SK-N-SH (cell line): ENCODE results near the gene MYO5C.

Experiments
- FOXJ3 ChIP-seq: sonication (generic); formaldehyde crosslinking; IDR thresholded peaks from 2 replicates; pipeline ENCODE4 v1.5.1; 2020; ENCODE audit warnings: mild to moderate bottlenecking, missing genetic modification reagents
- FOXM1 ChIP-seq: IDR thresholded peaks from 2 replicates; pipeline ENCODE4 v1.4.0; 2012; ENCODE audit warnings: low read depth, mild to moderate bottlenecking
- MEF2A ChIP-seq: IDR thresholded peaks from 2 replicates; pipeline ENCODE4 v1.4.0; 2012; ENCODE audit warnings: low read depth, borderline replicate concordance
- POLR2AphosphoS5 ChIP-seq: IDR thresholded peaks from 2 replicates; pipeline ENCODE4 v1.6.1; 2012; ENCODE audit warnings: low read depth, low read length
- REST ChIP-seq: IDR thresholded peaks from 2 replicates; pipeline ENCODE4 v1.6.1; 2012; ENCODE audit warnings: mild to moderate bottlenecking, low read depth, low read length, moderate library complexity
- RXRA ChIP-seq: IDR thresholded peaks from 2 replicates; pipeline ENCODE4 v1.4.0; 2012; ENCODE audit warnings: low read depth, mild to moderate bottlenecking, borderline replicate concordance
- SMC3 ChIP-seq: IDR thresholded peaks from 2 replicates; pipeline ENCODE4 v1.6.1; 2012; ENCODE audit warnings: low read depth, low read length, improper control_type of control experiment
- TEAD4 ChIP-seq: IDR thresholded peaks from 2 replicates; pipeline ENCODE4 v1.4.0; 2012; ENCODE audit warnings: mild to moderate bottlenecking, borderline replicate concordance; ENCODE audit not compliant: insufficient read depth
- USF1 ChIP-seq: IDR thresholded peaks from 2 replicates; pipeline ENCODE4 v1.4.0; 2012; ENCODE audit warnings: low read depth, borderline replicate concordance
- TF ChIP-seq, protein P1 (sequence below): IDR thresholded peaks from 2 replicates; pipeline ENCODE4; 2012
- TF ChIP-seq, protein P2 (sequence below): fragments of 200-600 bp; sonication (generic); IDR thresholded peaks from 2 replicates; pipeline ENCODE4 v1.6.1; 2017; ENCODE audit warnings: antibody characterized with exemption, mild to moderate bottlenecking, moderate library complexity
- TF ChIP-seq, protein P3 (sequence below): fragments of 150-350 bp; IDR thresholded peaks from 2 replicates; pipeline ENCODE4 v1.6.1; 2016; ENCODE audit warnings: mild to moderate bottlenecking, low read depth, low read length

DNA sequence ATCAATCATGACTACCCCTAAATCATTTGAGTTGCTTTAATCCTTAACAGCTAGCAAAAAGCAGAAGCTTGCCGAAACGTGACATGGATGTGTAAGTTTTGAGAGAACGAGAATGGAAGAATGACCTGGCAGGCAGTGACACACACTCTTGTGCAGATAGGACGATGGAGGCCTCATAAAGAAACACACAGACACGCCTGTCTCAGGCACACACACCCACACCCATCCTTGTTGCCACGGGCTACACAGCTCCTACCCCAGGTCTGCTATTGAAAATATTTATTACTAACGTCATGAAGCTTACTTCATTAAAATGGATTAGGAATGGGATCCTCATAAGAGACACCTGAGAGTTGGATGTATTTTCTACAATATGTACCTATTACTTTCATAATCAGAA is 8.5 kb downstream of the MYO5C start:
- TF ChIP-seq FOXM1 = no peak
- TF ChIP-seq, protein P1, sequence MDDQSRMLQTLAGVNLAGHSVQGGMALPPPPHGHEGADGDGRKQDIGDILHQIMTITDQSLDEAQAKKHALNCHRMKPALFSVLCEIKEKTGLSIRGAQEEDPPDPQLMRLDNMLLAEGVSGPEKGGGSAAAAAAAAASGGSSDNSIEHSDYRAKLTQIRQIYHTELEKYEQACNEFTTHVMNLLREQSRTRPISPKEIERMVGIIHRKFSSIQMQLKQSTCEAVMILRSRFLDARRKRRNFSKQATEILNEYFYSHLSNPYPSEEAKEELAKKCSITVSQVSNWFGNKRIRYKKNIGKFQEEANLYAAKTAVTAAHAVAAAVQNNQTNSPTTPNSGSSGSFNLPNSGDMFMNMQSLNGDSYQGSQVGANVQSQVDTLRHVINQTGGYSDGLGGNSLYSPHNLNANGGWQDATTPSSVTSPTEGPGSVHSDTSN = no peak
- no peak for TF ChIP-seq USF1
- TF ChIP-seq RXRA = no peak
- TF ChIP-seq, protein P2, sequence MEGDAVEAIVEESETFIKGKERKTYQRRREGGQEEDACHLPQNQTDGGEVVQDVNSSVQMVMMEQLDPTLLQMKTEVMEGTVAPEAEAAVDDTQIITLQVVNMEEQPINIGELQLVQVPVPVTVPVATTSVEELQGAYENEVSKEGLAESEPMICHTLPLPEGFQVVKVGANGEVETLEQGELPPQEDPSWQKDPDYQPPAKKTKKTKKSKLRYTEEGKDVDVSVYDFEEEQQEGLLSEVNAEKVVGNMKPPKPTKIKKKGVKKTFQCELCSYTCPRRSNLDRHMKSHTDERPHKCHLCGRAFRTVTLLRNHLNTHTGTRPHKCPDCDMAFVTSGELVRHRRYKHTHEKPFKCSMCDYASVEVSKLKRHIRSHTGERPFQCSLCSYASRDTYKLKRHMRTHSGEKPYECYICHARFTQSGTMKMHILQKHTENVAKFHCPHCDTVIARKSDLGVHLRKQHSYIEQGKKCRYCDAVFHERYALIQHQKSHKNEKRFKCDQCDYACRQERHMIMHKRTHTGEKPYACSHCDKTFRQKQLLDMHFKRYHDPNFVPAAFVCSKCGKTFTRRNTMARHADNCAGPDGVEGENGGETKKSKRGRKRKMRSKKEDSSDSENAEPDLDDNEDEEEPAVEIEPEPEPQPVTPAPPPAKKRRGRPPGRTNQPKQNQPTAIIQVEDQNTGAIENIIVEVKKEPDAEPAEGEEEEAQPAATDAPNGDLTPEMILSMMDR = no peak
- no peak for TF ChIP-seq REST
- TF ChIP-seq POLR2AphosphoS5 = no peak
- no peak for TF ChIP-seq TEAD4
- no peak for TF ChIP-seq MEF2A
- no peak for TF ChIP-seq SMC3
- TF ChIP-seq FOXJ3 (CRISPR knock-in tag) = no peak
- TF ChIP-seq, protein P3, sequence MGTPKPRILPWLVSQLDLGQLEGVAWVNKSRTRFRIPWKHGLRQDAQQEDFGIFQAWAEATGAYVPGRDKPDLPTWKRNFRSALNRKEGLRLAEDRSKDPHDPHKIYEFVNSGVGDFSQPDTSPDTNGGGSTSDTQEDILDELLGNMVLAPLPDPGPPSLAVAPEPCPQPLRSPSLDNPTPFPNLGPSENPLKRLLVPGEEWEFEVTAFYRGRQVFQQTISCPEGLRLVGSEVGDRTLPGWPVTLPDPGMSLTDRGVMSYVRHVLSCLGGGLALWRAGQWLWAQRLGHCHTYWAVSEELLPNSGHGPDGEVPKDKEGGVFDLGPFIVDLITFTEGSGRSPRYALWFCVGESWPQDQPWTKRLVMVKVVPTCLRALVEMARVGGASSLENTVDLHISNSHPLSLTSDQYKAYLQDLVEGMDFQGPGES = no peak
